HG02981 (cell line): ENCODE data around the gene RUNX2.

ENCODE experiments used
- ATAC-seq: cut with Tn5 transposase; IDR thresholded peaks from one replicate; pipeline ENCODE4 v1.9.1; 2021; ENCODE audit warnings: mild to moderate bottlenecking, moderate library complexity; ENCODE audit not compliant: unreplicated experiment

RUNX2 gene

DNA sequence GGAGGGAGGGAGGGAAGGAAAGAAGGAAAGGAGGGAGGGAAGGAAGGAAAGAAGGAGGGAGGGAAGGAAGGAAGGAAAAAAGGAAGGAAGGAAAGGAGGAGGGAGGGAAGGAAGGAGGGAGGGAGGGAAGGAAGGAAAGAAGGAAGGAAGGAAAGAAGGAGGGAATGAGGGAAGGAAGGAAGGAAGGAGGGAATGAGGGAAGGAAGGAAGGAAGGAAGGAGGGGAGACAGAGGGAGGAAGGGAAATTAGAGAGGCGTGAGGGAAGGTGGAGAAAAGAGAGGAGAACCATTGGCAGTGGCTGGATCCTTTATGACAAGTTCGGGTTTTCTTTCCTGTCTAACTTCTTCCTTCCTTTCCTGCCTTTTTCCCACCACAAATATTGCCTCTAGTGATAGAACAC lies 71.9 kb downstream of the RUNX2 start:
- no peak for ATAC-seq

DNA sequence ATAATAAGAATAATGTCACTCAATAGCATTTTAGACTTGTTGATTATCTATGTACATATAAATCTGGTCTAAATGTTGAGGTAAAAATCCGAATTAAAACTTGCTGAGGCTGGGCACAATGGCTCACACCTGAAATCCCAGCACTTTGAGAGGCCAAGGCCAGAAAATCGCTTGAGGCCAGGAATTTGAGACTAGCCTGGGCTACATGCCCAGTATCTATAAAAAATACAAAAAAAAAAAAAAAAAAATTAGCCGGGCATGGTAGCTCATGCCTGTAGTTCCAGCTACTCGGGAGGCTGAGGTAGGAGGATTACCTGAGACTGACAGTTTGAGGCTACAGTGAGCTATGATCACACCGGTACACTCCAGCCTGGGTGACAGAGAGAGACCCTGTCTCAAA lies 83.8 kb downstream of the RUNX2 start:
- ATAC-seq: no peak

DNA sequence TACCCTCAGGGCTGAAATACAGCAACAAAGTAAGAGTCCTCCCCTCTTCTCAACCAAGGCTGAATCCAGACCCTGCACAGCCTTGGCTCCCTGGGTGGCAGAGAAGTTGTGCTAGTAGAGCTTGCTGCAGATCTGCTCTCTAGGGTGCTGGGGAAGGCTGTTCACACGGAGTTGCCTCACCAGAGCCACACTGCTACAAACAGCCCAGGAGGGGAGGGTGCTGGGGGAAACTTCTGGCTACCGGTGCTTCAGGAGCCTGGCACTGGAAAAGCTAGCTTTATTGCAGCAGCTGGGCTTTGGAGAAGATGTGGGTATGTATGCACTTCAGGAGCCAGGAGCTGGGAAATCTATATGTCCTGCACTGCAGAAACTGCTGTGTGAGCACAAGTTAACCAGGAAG lies 87.2 kb downstream of the RUNX2 start:
- no peak for ATAC-seq

DNA sequence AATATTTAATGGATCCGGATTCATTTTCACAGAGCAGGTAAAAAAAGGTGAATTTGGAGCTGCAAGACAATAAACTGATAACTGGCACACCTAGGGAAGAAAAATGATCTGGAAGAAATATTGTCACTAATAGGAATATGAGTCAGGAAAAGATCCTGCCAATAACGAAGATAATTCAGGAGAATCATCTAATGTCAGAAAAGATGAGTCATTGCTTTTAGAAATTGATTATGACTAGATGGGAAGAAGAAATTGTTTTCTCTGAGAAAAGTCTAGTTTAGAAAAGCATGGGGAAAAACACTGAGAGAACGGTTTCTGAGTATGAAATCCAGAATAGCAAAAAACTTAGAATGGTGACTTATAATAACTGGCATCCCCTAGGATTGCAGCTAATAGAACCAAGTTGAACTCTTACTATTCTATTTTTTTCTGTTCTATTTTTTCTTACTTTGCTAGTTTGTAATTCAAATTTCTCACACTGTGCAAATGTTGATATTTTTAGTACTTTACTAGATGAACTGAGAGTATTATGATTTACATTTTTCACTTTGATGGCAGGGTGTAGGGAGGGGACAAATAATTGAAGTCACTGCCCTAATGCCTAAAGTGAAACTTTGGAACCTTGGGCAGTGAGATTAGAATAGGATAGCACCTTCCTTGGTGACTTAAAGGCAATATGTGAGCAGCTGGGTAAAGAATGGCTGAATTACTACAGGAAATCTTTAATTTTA lies 87.8 kb downstream of the RUNX2 start:
- ATAC-seq: no peak

DNA sequence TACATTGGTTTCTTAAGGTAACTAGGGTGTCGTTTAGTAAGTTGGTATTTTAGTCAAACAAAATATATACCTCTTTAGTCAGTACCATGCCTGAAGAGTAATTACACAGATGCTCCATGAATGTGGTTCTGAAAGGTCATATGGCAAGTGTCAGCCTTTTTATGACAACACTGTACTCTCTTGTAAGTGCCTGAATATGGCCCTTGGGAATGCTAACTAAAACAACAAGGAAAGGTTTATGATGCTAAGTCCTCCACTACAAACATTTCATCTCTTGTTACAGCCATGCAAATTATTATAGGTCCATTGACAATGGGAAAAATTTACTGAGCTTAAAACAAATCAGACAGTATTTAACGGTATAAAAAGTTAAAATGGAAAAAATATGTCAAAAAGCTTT lies 88.6 kb downstream of the RUNX2 start:
- no peak for ATAC-seq

DNA sequence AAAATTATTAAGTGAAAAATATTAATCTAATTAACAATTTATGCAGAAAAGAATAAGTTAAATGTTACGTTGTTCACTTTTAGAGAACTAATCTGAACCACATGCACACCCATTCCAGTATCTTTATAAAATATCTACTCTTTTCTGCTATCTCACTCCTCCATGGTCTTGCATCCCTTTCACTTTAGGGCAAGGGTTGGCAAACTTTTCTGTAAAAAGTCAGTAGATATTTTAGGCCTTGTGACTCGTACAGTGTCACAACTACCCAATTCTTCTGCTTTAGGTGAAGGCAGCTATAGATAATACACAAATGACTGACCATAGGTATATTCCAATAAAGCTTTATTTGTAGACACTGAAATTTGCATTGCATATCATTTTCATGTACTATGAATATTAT lies 89.3 kb downstream of the RUNX2 start:
- ATAC-seq: no peak

DNA sequence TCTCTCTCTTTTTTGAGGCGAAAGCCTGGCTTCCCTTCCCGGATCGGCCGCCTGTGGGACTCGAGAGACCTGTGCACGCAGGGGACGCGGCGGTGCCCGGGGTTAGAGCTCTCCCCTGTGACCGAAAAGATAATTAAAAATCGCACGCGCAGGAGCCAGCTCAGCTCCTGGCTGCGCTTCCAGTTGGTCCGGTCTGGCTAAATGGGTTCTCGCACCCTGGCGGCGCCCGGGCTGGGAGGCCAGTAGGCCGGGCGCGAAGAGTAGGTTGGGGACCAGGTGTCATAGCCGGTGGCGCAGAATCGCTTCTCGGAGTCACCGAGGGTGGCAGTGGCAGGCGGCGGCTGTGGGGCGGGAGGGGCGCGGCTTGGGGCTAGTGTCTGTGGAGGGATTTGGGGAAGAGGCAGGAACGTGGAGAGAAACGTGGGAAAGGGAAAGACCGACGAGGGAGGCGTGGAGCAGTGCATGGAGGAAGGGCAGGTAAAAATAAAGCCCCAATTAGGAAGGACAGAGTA lies 91.5 kb downstream of the RUNX2 start:
- ATAC-seq: no peak

DNA sequence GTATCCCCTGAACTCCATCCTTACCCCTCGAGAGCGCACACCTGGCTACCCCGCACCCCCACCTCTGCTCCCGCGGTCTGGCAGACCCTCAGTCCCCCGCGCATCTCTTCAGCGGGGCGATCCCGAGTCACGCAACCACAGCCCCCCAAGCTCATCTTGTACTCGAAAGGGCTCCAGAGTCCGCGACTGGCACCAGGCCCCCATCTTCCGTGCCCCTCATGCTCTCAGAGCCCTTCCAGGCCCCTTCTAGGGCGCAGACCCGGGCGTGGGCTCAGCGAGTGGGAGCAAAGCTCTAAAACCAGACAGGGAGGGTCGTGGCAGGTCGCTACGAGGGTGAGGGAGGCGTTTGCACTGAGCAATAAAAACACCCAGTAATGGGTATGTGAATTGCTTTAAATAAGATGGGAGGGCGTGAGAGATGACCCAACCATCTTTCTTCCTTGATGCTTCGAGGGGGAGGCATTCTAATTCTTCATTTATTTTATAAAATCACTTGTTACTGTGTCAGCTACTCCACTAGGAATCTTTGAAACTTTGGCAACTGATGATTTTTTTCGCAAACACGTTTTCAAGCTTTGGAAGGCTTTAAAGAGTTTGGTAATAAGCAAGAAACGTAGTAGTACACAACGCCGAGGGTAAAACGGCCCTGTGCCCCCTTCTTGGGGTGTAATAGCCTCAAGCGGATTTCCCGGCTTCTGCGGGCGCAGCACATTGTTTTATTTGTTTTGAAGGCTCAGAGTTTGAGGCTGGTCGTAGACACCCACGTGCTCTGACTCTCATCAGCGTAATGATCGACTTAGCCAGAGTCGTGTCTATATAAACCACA lies 92.2 kb downstream of the RUNX2 start:
- ATAC-seq: no peak

DNA sequence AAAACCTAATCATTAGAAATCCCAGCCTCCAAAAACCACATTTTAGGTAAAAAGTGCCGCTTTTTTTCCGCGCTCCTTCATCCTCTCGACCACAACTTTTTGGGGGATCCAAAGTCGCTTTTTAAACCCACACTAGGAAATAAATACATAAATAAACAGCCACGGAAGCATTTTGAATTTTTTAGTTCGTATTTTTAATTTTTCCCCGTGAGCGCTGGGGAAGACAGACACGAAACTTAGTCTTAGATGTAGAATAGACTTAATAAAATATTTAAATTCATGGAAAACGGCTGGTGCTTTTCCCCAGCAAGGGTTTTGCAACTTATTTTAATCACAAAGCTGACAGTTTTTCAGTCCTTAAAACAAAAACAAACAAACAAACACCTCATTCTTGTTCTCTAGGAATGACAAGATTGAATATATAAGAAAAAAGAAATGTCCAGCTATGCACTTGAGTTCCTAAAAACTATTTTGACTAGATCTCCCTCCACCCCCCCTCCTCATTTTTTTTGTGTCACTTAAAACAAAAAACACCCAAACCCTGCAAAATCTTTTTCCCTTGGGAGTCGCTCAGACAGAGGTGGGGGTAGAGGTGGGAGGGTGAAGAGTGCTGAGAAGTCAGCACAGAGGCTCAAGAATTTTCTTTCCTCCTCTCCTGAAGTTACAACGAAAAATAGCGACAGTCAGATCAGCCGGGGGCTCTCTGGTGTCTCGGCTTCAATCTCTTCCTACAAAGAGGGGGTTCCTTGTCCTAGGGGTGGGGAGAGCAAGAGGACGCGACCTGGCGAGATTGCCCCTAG lies 93.0 kb downstream of the RUNX2 start:
- ATAC-seq: no peak

DNA sequence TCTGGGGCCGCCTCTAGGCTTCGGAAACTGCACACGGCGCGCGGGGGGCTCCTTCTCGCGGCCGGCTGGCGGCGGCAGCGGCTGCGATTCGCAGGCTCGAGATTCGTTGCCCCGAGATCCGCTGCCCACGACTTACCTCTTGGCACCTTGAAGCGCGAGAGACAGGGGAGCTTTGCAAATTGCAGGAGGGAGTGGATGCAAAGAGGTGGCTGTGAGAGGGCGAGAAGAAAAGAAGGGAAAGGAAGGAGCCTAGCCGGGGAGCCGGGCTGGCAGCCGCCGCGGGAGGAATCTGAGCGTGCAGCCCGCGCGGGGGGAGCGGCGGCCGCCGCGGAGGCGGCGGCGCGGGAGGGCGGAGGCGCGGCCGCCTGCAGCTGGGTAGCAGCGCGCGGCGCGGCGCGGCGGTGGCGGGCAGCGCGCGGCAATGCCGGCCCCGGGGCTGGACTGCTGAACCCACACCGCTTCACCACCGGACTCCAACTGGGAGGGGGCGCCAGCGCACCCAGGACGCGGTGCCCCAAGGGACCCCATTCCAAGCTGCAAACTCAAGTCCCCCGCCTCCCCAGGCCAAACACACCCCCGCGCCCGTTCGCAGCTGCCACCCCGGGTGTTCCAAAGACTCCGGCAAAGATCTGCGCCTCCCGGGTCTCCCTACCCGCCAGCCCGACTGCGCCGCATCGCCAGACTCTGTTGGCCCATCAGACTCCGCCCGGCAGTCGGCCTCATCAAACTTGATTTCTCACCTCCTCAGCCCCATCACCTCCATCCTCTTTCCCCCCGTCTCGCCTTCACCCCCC lies 93.8 kb downstream of the RUNX2 start:
- ATAC-seq: no peak

DNA sequence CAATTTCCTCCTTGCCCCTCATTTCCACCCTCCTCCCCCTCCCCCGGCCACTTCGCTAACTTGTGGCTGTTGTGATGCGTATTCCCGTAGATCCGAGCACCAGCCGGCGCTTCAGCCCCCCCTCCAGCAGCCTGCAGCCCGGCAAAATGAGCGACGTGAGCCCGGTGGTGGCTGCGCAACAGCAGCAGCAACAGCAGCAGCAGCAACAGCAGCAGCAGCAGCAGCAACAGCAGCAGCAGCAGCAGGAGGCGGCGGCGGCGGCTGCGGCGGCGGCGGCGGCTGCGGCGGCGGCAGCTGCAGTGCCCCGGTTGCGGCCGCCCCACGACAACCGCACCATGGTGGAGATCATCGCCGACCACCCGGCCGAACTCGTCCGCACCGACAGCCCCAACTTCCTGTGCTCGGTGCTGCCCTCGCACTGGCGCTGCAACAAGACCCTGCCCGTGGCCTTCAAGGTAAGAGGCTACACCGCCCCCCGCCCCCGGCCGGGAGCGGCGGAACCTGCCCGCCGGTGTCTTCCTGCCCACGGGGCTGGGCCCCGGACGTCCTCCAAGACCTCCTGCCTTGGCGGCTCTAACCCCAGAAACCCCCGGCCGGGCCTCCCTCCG lies 94.5 kb downstream of the RUNX2 start:
- no peak for ATAC-seq

DNA sequence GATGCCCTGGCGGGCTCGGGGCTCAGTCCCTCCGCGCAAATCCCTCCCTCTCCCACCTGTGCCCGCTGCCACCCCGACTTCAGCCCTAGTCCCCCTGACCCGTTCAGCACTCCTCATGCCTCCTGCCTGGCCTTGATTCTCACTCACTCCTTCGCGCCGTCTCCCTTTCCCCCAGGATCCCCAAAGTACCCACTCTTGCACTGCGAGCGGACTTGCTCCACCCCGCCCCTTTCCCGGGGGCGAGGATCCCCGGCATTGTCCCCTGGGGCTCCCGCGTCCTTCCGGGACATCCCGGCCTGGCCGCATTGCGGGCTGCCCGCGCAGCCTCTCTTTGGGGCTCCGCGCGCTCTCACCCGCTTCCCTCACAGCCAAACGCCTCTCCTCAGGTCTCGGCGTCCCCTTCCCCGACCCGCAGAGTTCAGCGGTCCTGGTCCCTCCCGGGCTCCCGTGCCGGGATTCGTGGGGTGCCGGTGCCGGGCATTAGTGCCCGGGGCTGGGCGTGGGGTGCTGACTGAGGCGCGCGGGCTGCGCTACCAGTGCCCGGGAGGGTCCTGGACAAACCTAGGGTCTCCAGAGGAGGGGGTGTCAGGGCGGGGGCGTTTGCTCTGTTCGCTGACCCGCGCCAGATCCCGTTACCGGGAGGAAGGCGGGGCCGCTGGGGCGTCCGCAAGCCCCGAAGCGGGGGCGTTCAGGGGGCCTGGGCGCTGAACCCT lies 95.1 kb downstream of the RUNX2 start:
- no peak for ATAC-seq

DNA sequence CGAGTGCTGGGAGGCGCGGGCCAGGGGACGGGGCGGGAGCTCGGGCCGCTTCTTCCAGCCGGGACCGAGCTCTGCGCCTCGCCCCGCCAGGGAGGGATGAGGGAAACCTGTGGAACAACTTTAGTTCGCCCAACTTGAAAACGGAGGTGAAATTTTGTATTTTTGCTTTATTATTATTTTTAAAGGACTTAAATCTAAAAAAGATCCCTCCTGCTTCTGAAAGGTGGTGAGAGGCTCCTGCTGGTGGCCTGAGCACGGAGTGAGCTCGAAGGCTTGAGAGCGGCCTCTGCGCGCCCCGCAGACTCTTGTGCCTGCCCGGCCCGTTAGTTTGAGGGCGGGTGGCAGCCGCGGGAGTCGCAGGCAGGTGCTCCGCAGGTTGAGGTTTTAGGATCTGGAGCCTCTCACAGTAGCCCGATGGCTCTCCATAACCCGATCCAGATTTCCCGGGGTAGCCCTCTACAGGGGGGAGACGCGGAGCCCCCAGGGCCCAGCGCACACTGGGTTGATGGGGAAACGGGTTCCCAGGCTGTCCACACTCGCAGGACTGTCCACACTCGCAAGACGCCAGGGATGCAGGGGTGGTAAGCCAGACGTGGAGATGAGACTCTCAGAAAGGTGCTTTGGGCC lies 95.8 kb downstream of the RUNX2 start:
- no peak for ATAC-seq

DNA sequence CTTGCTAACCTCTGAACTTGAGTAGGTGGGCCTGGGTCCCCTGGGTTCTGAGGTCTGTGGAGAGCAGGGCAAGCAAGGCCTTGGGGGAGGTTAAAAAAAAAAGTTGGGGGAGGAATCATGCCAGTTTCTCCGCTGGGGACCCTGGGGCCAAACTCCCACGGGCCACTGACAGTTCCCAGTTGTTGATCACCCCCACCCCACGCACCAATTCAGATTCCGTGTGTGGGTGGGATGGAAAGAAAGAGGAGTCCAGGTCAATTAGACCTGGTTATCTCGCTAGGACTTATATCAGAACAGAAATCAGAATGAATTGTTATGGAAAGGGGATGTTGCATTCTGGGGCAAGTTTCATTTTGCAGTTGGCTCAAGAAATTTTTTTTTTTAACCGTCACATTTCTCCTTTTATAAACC lies 96.3 kb downstream of the RUNX2 start:
- ATAC-seq: no peak

DNA sequence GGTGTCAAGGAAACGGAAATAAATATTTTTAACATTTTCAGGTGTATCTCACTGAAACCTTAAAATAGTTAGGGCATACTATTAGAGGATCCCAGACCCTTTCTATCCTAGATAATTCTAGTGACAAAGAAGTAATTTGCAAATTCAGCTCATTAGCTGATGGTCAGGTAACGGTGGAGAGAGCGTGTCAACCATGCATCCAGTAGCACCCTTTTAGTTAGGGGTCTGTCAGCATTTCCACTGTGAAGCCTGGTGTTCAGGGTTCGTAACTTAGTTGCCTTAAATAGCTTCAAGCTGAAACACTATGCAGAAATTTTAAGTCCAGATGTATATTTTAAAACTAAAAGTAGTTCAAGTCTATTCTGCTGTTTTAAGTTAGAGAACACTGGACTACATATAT lies 98.1 kb downstream of the RUNX2 start:
- ATAC-seq: no peak

DNA sequence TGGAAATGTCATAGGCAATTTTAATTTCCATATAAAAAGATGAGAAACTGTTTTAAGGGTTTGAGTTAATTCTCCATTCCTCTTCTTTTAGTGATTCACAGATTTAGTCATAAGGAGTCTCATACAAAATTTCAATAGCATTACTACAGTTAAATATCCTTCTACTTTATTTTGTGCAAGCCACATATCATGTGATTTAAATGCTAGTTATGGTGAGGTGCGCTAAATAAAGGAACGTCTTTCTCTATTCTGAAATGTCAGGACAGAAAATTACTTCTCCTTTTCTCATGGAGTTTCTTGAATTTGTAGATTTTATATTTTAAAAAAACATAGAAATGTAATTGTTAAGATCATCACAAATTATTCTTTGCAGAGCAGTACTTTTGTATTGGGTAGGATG lies 99.6 kb downstream of the RUNX2 start:
- ATAC-seq: no peak

DNA sequence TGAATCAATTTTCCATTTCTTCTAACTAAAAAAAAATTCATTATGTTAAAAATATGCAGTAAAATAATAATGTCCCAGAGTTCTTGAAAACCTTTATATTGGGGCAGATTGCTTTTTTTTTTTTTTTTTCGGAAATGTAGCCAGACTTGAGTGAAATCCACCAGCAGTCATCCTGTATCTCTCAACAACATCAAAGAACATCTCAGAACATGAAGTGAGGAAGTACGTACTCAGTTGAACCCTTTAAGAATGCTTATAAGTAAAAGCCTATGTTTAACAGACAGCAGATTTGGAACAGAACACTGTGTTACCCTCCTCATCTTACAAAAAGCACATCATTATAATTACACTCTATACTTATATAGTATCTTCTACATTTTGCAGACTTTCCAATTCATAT lies 100.6 kb downstream of the RUNX2 start:
- no peak for ATAC-seq

DNA sequence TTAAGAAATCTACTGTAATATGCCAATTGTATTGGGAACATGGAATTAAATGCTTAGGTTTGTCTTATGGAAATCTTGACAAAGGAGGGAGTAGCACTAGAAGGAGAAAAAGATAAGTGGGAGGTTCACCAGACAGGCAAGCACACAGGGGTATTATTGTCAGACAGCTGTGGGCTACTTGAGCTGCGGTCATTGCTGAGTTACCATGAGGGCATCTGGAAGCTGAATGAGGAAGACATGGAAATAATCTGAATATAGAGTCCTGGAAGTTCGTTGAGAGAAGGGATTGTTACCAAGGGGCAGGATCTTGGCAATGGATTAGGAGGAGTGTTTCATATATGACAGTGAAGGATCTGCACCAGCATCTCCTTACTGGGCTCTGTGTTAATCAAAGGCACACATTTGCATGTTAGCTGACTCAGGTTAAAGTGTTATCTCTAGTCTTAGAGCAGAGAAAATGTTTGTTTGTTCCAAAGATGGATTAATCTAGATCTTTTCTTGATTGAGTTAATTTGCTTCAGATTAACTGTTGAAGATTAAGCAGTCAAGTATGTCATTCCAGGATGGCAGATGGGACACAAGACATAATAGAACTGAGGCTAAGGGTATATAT lies 102.6 kb downstream of the RUNX2 start:
- no peak for ATAC-seq
